ENCODE data around the gene RFTN1.

DNA sequence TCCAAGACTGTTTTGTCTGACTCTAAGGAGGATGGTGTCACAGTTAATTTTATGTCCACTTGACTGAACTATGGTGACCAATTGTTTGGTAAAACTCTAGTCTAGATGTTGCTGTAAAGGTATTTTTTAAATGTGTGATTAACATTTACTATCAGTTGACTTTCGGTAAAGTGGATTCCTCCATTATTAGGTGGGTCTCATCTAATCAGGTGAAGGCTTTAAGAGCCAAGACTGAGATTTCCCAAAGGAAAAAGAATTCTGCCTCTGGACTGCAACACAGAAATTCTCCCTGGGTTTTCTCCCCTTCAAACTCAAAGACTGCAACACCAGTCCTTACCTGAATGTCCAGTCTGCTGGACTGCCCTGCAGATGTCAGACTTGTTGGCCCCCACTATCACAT is 129.6 kb downstream of the RFTN1 start:
- TF ChIP-seq, protein P1, sequence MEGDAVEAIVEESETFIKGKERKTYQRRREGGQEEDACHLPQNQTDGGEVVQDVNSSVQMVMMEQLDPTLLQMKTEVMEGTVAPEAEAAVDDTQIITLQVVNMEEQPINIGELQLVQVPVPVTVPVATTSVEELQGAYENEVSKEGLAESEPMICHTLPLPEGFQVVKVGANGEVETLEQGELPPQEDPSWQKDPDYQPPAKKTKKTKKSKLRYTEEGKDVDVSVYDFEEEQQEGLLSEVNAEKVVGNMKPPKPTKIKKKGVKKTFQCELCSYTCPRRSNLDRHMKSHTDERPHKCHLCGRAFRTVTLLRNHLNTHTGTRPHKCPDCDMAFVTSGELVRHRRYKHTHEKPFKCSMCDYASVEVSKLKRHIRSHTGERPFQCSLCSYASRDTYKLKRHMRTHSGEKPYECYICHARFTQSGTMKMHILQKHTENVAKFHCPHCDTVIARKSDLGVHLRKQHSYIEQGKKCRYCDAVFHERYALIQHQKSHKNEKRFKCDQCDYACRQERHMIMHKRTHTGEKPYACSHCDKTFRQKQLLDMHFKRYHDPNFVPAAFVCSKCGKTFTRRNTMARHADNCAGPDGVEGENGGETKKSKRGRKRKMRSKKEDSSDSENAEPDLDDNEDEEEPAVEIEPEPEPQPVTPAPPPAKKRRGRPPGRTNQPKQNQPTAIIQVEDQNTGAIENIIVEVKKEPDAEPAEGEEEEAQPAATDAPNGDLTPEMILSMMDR (IDR thresholded peaks at IDR 0.05): no peak
- no peak for TF ChIP-seq POLR2A (IDR thresholded peaks at IDR 0.05)
